ENCODE results near the gene C12orf43.
A peak's percentile ranks its signal among the peaks of the same experiment; 100 is the strongest.

C12orf43 gene

DNA sequence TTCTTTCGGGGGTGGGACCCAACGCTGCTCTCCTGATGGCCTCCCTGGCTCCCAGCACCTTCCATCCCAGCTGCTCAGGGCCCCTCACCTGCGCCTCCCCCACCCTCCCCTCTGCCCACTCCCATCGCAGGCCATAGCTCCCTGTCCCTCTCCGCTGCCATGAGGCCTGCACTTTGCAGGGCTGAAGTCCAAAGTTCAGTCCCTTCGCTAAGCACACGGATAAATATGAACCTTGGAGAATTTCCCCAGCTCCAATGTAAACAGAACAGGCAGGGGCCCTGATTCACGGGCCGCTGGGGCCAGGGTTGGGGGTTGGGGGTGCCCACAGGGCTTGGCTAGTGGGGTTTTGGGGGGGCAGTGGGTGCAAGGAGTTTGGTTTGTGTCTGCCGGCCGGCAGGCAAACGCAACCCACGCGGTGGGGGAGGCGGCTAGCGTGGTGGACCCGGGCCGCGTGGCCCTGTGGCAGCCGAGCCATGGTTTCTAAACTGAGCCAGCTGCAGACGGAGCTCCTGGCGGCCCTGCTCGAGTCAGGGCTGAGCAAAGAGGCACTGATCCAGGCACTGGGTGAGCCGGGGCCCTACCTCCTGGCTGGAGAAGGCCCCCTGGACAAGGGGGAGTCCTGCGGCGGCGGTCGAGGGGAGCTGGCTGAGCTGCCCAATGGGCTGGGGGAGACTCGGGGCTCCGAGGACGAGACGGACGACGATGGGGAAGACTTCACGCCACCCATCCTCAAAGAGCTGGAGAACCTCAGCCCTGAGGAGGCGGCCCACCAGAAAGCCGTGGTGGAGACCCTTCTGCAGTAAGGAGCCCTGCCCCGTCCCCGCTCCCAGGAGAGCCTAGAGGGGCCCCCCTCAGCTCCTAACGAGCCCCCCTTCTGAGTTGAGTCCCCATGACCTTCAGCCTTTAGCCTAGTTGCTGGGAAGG lies 37.7 kb downstream of the C12orf43 start, which contains the start of gene HNF1A:
TSS of gene HNF1A (plus strand) at position 248 of the 924 bp plus-strand sequence. CDS start at position 474, 226 bp downstream.
- Histone ChIP-seq H3K4me1 (ENCODE audit: control insufficient read depth, insufficient read depth, low read length) (no peaks in the 10 kb centered on the region), H3K27ac (ENCODE audit: low read length) (no peak within 1 kb of the TSS), H3K4me3 (ENCODE audit: low read length) (no peak within 1 kb of the TSS), H3K27me3 (ENCODE audit: control insufficient read depth, insufficient read depth, low read length) (no peaks in the 10 kb centered on the region), H3K36me3 (ENCODE audit: control insufficient read depth, insufficient read depth, low read length) (no peaks in the 10 kb centered on the region; the same call in 1 of the 2 replicates), H3K9me3 (ENCODE audit: control insufficient read depth, insufficient read depth, low read length) (no peaks in the 10 kb centered on the region)
- no CpG with 5 or more reads among the region's 40 CpGs for WGBS (ENCODE audit: insufficient coverage, insufficient read length)
- no peak for DNase-seq (ENCODE audit: low read depth, low spot score)

DNA sequence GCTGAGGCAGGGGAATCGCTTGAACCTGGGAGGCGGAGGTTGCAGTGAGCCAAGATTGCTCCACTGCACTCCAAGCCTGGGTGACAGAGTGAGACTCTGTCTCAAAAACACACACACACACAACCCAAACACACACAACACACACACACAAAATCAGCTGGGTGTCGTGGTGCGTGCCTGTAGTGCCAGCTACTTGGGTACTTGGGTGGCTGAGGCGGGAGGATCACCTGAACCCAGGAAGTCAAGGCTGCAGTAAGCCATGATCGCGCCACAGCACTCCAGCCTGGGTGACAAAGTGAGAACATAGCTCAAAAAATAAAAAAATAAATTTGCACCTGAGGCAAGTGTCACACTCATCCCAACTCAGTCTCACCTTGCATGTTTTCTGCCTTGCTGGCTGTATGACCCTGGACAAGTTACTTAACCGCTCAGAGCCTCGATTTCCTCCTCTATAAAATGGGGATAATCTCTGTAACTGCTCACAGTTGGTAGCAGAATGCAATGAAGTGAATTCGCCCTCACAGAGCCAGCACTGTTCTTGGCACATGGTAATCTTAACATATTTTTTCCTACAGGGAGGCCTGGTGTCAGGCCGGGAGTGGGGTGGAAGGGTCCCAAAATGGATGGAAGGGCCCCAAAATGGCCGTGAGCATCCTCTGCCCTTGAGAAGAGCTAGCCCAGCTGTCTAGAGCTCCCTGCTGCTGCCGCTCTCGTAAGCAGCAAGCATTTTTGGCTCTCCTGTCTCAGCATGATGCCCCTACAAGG lies 38.6 kb downstream of the C12orf43 start:
- no peak overlapping the region for H3K27ac ChIP-seq (ENCODE audit: low read length)
- no peaks in the 10 kb centered on the region for H3K4me1 ChIP-seq (ENCODE audit: control insufficient read depth, insufficient read depth, low read length)
- no peak for DNase-seq (ENCODE audit: low read depth, low spot score)
- H3K36me3 ChIP-seq (ENCODE audit: control insufficient read depth, insufficient read depth, low read length): no peaks in the 10 kb centered on the region; the same call in 1 of the 2 replicates
- no peaks in the 10 kb centered on the region for H3K27me3 ChIP-seq (ENCODE audit: control insufficient read depth, insufficient read depth, low read length)
- no CpG with 5 or more reads among the region's 14 CpGs for WGBS (ENCODE audit: insufficient coverage, insufficient read length)
- H3K4me3 ChIP-seq (ENCODE audit: low read length): no peak overlapping the region
- no peaks in the 10 kb centered on the region for H3K9me3 ChIP-seq (ENCODE audit: control insufficient read depth, insufficient read depth, low read length)

DNA sequence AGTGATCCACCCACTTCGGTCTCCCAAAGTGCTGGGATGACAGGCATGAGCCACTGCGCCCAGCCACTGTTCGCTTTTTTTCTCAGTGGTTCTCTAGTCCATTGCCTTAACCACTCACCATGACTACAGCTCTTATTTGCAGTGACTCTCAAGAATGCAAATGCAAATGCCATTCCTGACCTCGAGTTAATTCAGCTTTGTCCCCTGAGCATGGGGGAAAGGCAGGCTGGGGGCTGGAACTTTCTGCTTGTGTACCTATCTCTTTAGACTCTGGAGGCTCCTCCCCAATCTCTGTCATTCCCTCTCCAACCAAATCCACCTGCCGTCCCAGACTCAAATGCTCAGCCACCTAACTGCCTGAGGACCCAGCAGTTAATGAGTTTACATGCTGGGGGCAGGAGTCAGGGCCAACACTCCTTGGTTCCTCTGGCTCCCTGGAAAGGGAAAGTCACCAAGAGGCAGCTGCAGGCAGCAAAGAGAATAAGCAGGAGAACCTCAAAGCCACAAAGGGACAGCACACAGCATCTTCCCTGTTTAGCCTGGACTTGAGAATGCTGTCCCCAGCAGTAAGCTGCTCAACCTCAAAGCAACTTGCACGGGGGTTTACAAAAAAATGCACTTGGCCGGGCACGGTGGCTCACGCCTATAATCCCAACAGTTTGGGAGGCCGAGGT lies 43.3 kb downstream of the C12orf43 start:
- Histone ChIP-seq H3K27ac (ENCODE audit: low read length) (no peak overlapping the region), H3K9me3 (ENCODE audit: control insufficient read depth, insufficient read depth, low read length) (no peaks in the 10 kb centered on the region), H3K27me3 (ENCODE audit: control insufficient read depth, insufficient read depth, low read length) (no peaks in the 10 kb centered on the region), H3K4me1 (ENCODE audit: control insufficient read depth, insufficient read depth, low read length) (no peaks in the 10 kb centered on the region), H3K4me3 (ENCODE audit: low read length) (no peak overlapping the region), H3K36me3 (ENCODE audit: control insufficient read depth, insufficient read depth, low read length) (no peaks in the 10 kb centered on the region; the same call in 1 of the 2 replicates)
- WGBS (ENCODE audit: insufficient coverage, insufficient read length): no CpG with 5 or more reads among the region's 10 CpGs
- DNase-seq (ENCODE audit: low read depth, low spot score): peak; percentile 54

DNA sequence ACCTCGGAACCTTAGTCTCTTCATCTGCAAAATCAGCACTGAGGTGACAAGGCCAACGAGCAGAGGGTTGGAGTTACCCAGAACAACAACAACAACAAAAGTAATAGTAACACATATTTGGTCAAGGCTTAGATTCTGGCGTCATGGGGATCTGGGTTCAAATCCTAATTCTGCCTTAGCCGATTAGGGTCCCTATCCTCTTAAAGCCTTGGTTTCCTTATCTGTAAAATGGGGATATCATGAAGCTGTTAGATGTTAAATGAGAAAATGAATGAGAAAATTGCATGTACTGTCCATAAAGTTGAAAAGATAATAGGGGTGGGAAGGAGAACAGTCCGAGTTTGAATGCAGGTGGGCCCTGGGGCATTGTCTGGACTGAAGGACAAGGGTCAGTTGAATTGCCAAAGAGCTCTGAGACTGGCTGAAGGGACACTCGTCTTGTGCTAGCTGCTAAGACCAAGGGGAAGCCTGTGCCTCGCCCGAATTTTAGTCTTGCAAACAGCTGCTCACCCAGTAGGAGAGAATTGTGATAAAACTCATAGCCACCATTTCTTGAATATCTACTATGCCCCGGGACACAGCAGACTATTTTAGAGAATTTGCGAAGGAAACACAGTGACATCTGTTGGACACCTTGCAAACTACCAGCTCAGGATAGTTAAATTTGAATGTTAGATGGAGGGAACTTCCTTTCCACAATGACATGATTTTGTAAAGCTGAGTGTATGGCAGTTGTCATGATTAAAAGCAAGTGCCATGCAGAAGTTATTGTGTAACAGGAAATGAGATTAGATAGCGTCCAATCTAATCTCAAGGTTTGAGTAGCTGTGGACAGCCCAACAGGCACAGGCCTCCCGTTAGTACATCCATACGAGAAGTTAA lies 44.7 kb downstream of the C12orf43 start:
- Histone ChIP-seq H3K27ac (ENCODE audit: low read length) (no peak overlapping the region), H3K27me3 (ENCODE audit: control insufficient read depth, insufficient read depth, low read length) (no peaks in the 10 kb centered on the region), H3K36me3 (ENCODE audit: control insufficient read depth, insufficient read depth, low read length) (no peaks in the 10 kb centered on the region), H3K4me1 (ENCODE audit: control insufficient read depth, insufficient read depth, low read length) (no peaks in the 10 kb centered on the region), H3K4me3 (ENCODE audit: low read length) (no peak overlapping the region), H3K9me3 (ENCODE audit: control insufficient read depth, insufficient read depth, low read length) (no peaks in the 10 kb centered on the region)
- DNase-seq (ENCODE audit: low read depth, low spot score): peak; percentile 50
- WGBS (ENCODE audit: insufficient coverage, insufficient read length): no CpG with 5 or more reads among the region's 13 CpGs

DNA sequence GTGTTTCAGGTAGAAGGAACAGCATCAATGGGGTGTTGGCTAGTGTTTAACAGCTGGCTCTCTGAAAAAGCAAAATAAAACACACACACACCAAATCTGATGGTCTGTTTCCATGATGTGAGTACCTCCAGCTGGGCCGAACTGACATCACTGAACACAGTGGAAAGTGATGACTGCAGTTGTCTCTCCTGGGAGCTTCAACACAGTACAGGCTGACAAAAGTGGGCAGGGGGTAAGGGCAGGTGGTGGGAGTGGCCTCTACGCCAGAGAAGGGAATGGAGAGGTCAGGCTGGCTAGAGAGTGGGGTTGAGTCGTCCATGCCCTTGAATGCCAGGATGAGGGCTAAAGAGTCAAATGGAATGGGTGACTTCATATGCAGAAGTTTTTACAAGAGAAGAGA lies 46.0 kb downstream of the C12orf43 start:
- H3K4me1 ChIP-seq (ENCODE audit: control insufficient read depth, insufficient read depth, low read length): no peaks in the 10 kb centered on the region; the same call in 1 of the 2 replicates
- H3K9me3 ChIP-seq (ENCODE audit: control insufficient read depth, insufficient read depth, low read length): no peaks in the 10 kb centered on the region
- no peak overlapping the region for H3K27ac ChIP-seq (ENCODE audit: low read length)
- no peaks in the 10 kb centered on the region for H3K27me3 ChIP-seq (ENCODE audit: control insufficient read depth, insufficient read depth, low read length)
- DNase-seq (ENCODE audit: low read depth, low spot score): no peak
- H3K36me3 ChIP-seq (ENCODE audit: control insufficient read depth, insufficient read depth, low read length): no peaks in the 10 kb centered on the region
- no peak overlapping the region for H3K4me3 ChIP-seq (ENCODE audit: low read length)
- no CpG with 5 or more reads among the region's 3 CpGs for WGBS (ENCODE audit: insufficient coverage, insufficient read length)

DNA sequence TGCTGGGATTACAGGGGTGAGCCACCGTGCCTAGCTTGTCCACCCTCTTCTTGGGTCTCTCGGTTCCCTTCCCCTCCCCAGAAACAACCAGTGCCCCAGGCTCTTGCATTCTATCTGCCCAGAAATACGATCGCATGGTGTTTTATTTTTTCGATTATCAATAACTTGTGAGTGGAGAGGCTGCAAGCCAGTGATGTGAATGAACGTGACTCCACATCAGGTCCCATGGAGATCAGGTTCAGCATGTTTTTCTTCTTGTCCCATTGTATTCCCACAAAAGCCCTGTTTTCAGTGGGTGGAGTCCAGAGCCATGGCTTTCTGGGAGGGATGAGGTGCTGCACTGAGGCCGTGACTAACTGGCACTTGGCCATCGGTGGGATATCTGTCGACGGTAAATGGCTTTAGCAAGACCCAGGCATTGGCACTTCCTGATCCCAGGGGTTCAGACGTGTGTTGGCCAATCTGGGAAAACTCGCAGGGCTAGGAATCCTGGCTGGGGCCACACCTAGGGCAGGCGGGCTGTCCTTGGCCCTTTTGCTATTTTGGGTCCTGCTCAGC lies 50.7 kb downstream of the C12orf43 start:
- Histone ChIP-seq H3K27me3 (ENCODE audit: control insufficient read depth, insufficient read depth, low read length) (no peaks in the 10 kb centered on the region), H3K9me3 (ENCODE audit: control insufficient read depth, insufficient read depth, low read length) (no peaks in the 10 kb centered on the region), H3K36me3 (ENCODE audit: control insufficient read depth, insufficient read depth, low read length) (no peaks in the 10 kb centered on the region), H3K4me1 (ENCODE audit: control insufficient read depth, insufficient read depth, low read length) (no peaks in the 10 kb centered on the region; the same call in 1 of the 2 replicates), H3K4me3 (ENCODE audit: low read length) (no peak overlapping the region), H3K27ac (ENCODE audit: low read length) (no peak overlapping the region)
- no CpG with 5 or more reads among the region's 13 CpGs for WGBS (ENCODE audit: insufficient coverage, insufficient read length)
- DNase-seq (ENCODE audit: low read depth, low spot score): no peak

DNA sequence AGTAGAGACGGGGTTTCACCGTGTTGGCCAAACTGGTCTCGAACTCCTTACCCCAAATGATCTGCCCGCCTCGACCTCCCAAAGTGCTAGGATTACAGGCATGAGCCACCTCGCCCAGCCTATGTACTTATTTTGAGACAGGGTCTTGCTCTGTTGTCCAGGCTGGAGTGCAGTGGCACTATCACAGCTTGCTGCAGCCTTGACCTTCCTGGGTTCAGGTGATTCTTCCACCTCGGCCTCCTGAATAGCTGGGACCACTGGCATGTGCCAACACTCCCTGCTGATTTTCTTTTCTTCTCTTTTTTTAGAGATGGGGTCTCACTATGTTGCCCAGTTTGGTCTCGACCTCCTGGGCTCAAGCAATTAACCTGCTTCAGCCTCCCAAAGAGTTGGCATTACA lies 52.0 kb downstream of the C12orf43 start:
- H3K36me3 ChIP-seq (ENCODE audit: control insufficient read depth, insufficient read depth, low read length): no peaks in the 10 kb centered on the region
- no peaks in the 10 kb centered on the region; the same call in 1 of the 2 replicates for H3K4me1 ChIP-seq (ENCODE audit: control insufficient read depth, insufficient read depth, low read length)
- H3K27me3 ChIP-seq (ENCODE audit: control insufficient read depth, insufficient read depth, low read length): no peaks in the 10 kb centered on the region
- WGBS (ENCODE audit: insufficient coverage, insufficient read length): no CpG with 5 or more reads among the region's 8 CpGs
- H3K27ac ChIP-seq (ENCODE audit: low read length): no peak overlapping the region
- no peak overlapping the region for H3K4me3 ChIP-seq (ENCODE audit: low read length)
- DNase-seq (ENCODE audit: low read depth, low spot score): no peak
- H3K9me3 ChIP-seq (ENCODE audit: control insufficient read depth, insufficient read depth, low read length): no peaks in the 10 kb centered on the region

DNA sequence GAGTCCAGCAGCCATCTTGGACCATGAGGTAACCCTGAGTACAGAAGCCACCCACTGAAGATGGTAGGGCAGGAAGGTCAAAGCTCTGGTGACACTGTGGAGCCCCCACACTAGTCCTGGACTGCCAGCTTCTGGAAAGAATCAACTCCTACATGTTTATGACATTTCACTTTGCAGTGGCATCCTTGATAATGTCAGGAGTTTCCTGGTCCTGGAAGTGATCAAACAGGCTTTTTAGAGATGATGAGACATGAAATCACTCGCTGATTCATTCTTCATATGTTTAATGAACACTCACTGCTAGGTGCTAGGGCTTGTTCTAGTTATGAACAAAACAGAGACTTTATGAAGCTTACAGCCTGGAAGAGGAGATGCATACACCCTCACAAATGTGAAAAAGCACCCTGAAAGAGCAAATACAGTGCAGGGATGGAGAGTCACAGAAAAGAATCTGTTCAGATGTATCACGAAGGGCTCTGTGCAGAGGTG lies 53.7 kb downstream of the C12orf43 start:
- H3K36me3 ChIP-seq (ENCODE audit: control insufficient read depth, insufficient read depth, low read length): no peaks in the 10 kb centered on the region
- no peak for DNase-seq (ENCODE audit: low read depth, low spot score)
- no CpG with 5 or more reads among the region's 2 CpGs for whole genome bisulfite sequencing (ENCODE audit: insufficient coverage, insufficient read length)

More for the DNA sequence above, 53.7 kb downstream of the C12orf43 start:
- Histone ChIP-seq H3K4me3 (ENCODE audit: low read length) (no peak overlapping the region), H3K9me3 (ENCODE audit: control insufficient read depth, insufficient read depth, low read length) (no peaks in the 10 kb centered on the region), H3K4me1 (ENCODE audit: control insufficient read depth, insufficient read depth, low read length) (no peaks in the 10 kb centered on the region; the same call in 1 of the 2 replicates), H3K27ac (ENCODE audit: low read length) (no peak overlapping the region), H3K27me3 (ENCODE audit: control insufficient read depth, insufficient read depth, low read length) (no peaks in the 10 kb centered on the region)
